ENCODE results near the gene NOMO2.
"Not testable (repeated sequence)": the region's sequence is repeated elsewhere in the genome, so short reads cannot be mapped to it uniquely, and the experiment has no call there.

NOMO2 gene

GRCh38 chr16:18492118-18492897 lies 69.6 kb downstream of the NOMO2 start:
- H3K9ac ChIP-seq (ENCODE audit: insufficient read length, low read depth); DNase-seq (ENCODE audit: low read depth, low spot score); H3K27me3 ChIP-seq (ENCODE audit: insufficient read depth, insufficient read length); H3K9me3 ChIP-seq (ENCODE audit: insufficient read depth, low read length); H3K4me3 ChIP-seq (ENCODE audit: insufficient read length, low read depth); H3K4me1 ChIP-seq (ENCODE audit: insufficient read depth, insufficient read length); H3K36me3 ChIP-seq (ENCODE audit: insufficient read depth, insufficient read length, low read length): not testable (repeated sequence)

GRCh38 chr16:18436025-18436424 lies 125.9 kb downstream of the NOMO2 start:
- H3K36me3 ChIP-seq (ENCODE audit: insufficient read depth, insufficient read length, low read length); DNase-seq (ENCODE audit: low read depth, low spot score); H3K9me3 ChIP-seq (ENCODE audit: insufficient read depth, low read length); H3K4me1 ChIP-seq (ENCODE audit: insufficient read depth, insufficient read length); H3K4me3 ChIP-seq (ENCODE audit: insufficient read length, low read depth); H3K27me3 ChIP-seq (ENCODE audit: insufficient read depth, insufficient read length); H3K9ac ChIP-seq (ENCODE audit: insufficient read length, low read depth): not testable (repeated sequence)

- H3K4me1 ChIP-seq (ENCODE audit: insufficient read depth, insufficient read length); H3K9me3 ChIP-seq (ENCODE audit: insufficient read depth, low read length); DNase-seq (ENCODE audit: low read depth, low spot score); H3K9ac ChIP-seq (ENCODE audit: insufficient read length, low read depth); H3K4me3 ChIP-seq (ENCODE audit: insufficient read length, low read depth); H3K36me3 ChIP-seq (ENCODE audit: insufficient read depth, insufficient read length, low read length); H3K27me3 ChIP-seq (ENCODE audit: insufficient read depth, insufficient read length): not testable (repeated sequence)
These were observed 146.1 kb downstream of the NOMO2 start for GRCh38 chr16:18415827-18416226.

- H3K4me1 ChIP-seq (ENCODE audit: insufficient read depth, insufficient read length); DNase-seq (ENCODE audit: low read depth, low spot score); H3K9ac ChIP-seq (ENCODE audit: insufficient read length, low read depth); H3K36me3 ChIP-seq (ENCODE audit: insufficient read depth, insufficient read length, low read length); H3K27me3 ChIP-seq (ENCODE audit: insufficient read depth, insufficient read length); H3K9me3 ChIP-seq (ENCODE audit: insufficient read depth, low read length); H3K4me3 ChIP-seq (ENCODE audit: insufficient read length, low read depth): not testable (repeated sequence)
These were observed 152.2 kb downstream of the NOMO2 start for GRCh38 chr16:18409532-18410293.

- not testable (repeated sequence) for H3K9me3 ChIP-seq (ENCODE audit: insufficient read depth, low read length); H3K4me3 ChIP-seq (ENCODE audit: insufficient read length, low read depth); DNase-seq (ENCODE audit: low read depth, low spot score); H3K4me1 ChIP-seq (ENCODE audit: insufficient read depth, insufficient read length); H3K36me3 ChIP-seq (ENCODE audit: insufficient read depth, insufficient read length, low read length); H3K27me3 ChIP-seq (ENCODE audit: insufficient read depth, insufficient read length); H3K9ac ChIP-seq (ENCODE audit: insufficient read length, low read depth)
These were observed 159.8 kb downstream of the NOMO2 start for GRCh38 chr16:18401851-18402657.

GRCh38 chr16:18401159-18401558 lies 160.7 kb downstream of the NOMO2 start:
- not testable (repeated sequence) for H3K4me3 ChIP-seq (ENCODE audit: insufficient read length, low read depth); H3K27me3 ChIP-seq (ENCODE audit: insufficient read depth, insufficient read length); H3K4me1 ChIP-seq (ENCODE audit: insufficient read depth, insufficient read length); DNase-seq (ENCODE audit: low read depth, low spot score); H3K9me3 ChIP-seq (ENCODE audit: insufficient read depth, low read length); H3K36me3 ChIP-seq (ENCODE audit: insufficient read depth, insufficient read length, low read length); H3K9ac ChIP-seq (ENCODE audit: insufficient read length, low read depth)

GRCh38 chr16:18394363-18394762 lies 167.5 kb downstream of the NOMO2 start:
- H3K4me1 ChIP-seq (ENCODE audit: insufficient read depth, insufficient read length); H3K9ac ChIP-seq (ENCODE audit: insufficient read length, low read depth); H3K36me3 ChIP-seq (ENCODE audit: insufficient read depth, insufficient read length, low read length); H3K4me3 ChIP-seq (ENCODE audit: insufficient read length, low read depth); DNase-seq (ENCODE audit: low read depth, low spot score); H3K27me3 ChIP-seq (ENCODE audit: insufficient read depth, insufficient read length); H3K9me3 ChIP-seq (ENCODE audit: insufficient read depth, low read length): not testable (repeated sequence)

GRCh38 chr16:18387767-18388166 lies 174.1 kb downstream of the NOMO2 start:
- H3K36me3 ChIP-seq (ENCODE audit: insufficient read depth, insufficient read length, low read length); DNase-seq (ENCODE audit: low read depth, low spot score); H3K27me3 ChIP-seq (ENCODE audit: insufficient read depth, insufficient read length); H3K4me1 ChIP-seq (ENCODE audit: insufficient read depth, insufficient read length); H3K9ac ChIP-seq (ENCODE audit: insufficient read length, low read depth); H3K4me3 ChIP-seq (ENCODE audit: insufficient read length, low read depth); H3K9me3 ChIP-seq (ENCODE audit: insufficient read depth, low read length): not testable (repeated sequence)

- not testable (repeated sequence) for H3K9me3 ChIP-seq (ENCODE audit: insufficient read depth, low read length); DNase-seq (ENCODE audit: low read depth, low spot score); H3K4me1 ChIP-seq (ENCODE audit: insufficient read depth, insufficient read length); H3K36me3 ChIP-seq (ENCODE audit: insufficient read depth, insufficient read length, low read length); H3K9ac ChIP-seq (ENCODE audit: insufficient read length, low read depth); H3K4me3 ChIP-seq (ENCODE audit: insufficient read length, low read depth); H3K27me3 ChIP-seq (ENCODE audit: insufficient read depth, insufficient read length)
These were observed 175.4 kb downstream of the NOMO2 start for GRCh38 chr16:18386517-18386916.

GRCh38 chr16:18385285-18385684 lies 176.6 kb downstream of the NOMO2 start:
- not testable (repeated sequence) for H3K9ac ChIP-seq (ENCODE audit: insufficient read length, low read depth); H3K27me3 ChIP-seq (ENCODE audit: insufficient read depth, insufficient read length); H3K9me3 ChIP-seq (ENCODE audit: insufficient read depth, low read length); DNase-seq (ENCODE audit: low read depth, low spot score); H3K4me3 ChIP-seq (ENCODE audit: insufficient read length, low read depth); H3K4me1 ChIP-seq (ENCODE audit: insufficient read depth, insufficient read length); H3K36me3 ChIP-seq (ENCODE audit: insufficient read depth, insufficient read length, low read length)

- H3K4me3 ChIP-seq (ENCODE audit: insufficient read length, low read depth); H3K36me3 ChIP-seq (ENCODE audit: insufficient read depth, insufficient read length, low read length); H3K27me3 ChIP-seq (ENCODE audit: insufficient read depth, insufficient read length); H3K9me3 ChIP-seq (ENCODE audit: insufficient read depth, low read length); DNase-seq (ENCODE audit: low read depth, low spot score); H3K4me1 ChIP-seq (ENCODE audit: insufficient read depth, insufficient read length); H3K9ac ChIP-seq (ENCODE audit: insufficient read length, low read depth): not testable (repeated sequence)
These were observed 177.0 kb downstream of the NOMO2 start for GRCh38 chr16:18384869-18385268.
